ENCODE measurements around the gene IFNA8.
"Not testable (repeated sequence)": the region's sequence is repeated elsewhere in the genome, so short reads cannot be mapped to it uniquely, and the experiment has no call there.

Gene IFNA8

GRCh38 chr9:21429191-21429590, 20.3 kb downstream of the IFNA8 start:
- DNase-seq: no peak

DNA sequence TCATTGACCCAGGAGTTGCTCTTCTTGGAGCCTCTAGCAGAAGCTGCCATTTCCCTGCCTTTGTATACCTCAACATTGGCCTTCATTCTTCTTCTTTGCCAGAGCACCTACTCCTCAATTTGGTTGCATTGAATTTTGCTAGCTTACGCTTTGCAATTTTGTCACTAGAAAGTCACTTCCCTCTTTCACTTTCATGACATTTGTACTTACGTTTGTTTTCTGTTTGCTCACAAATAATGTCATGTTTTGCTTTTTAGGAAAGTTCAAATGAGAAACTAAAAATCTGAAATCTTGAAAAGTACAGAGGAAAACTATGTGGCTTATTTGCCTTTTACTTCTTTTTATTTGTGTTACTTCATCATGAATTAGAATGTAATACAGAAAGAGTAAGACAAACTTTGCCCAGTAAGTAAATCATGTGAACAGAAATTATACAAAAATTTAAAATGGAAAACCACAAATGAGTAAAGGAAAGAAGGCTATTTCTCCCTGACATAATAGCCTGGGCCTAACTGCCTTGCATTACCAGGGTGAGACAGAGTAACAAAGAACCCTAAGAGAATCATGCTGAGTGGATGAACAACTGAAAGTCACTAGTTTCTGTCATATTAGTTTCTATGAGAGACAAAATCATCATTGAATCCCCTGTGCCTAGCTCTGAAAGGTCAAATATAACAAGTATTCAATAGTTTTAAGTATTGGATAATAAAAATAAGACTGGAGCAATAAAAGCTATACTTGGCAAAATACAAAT, 23.9 kb downstream of the IFNA8 start:
- no peak for DNase-seq

DNA sequence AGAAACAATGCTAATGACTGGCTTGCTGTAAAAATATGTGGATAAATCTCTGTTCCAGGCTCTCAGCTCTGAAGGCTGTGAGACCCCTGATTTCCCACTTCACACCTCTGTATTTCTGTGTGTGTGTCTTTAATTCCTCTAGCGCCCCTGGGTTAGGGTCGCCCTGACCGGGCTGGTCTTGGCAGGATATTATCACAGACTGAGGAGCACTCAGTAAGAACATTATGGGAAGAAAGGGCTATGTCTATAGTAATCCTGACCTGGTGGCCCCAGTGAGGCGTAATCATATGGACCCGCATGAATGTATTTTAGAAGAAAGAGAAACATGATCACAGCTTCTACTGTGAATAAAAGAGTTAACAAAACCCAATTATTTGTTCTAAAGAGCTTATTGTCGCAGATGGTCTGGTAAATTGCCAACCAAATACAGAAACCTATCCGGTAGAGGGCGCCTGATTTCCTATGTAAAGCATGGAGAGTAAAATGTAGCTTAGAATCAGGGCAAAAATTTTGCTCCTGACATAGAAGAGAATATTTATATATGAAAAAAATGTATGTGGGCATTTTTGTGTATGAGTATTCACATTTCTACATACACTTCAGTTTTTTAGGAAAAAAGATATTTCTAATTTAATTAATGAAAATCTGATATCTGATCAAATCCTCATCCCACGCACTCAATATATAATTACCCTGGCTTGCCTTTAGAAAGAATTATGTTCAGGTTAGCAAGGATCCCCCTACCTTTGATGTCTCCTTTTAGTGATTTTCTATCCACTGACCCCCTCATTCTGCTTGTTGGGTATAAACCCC, 25.5 kb downstream of the IFNA8 start:
- no peak for DNase-seq

DNA sequence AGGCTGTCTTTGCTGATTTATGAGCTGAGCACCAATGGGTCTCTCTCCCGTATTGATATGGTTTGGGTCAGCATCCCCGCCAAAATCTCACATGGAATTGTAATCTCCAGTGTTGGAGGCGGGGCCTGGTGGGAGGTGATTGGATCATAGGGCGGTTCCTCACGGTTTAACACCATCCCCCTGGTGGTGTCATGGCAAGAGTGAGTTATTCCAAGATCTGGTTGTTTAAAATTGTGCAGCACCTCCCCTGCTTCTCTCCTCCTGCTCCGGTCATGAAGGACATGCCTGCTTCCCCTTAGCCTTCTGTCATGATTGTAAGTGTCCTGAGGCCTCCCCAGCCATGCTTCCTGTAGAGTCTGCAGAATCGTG, 26.1 kb downstream of the IFNA8 start:
- DNase-seq: not testable (repeated sequence)

- DNase-seq: no peak
Measured at GRCh38 chr9:21440139-21440538, 31.2 kb downstream of the IFNA8 start, which contains the start of gene IFNA1. Gene IFNA1 (plus strand): TSS chr9:21440439. CDS start chr9:21440508, 69 bp downstream.

- no peak for DNase-seq
Measured at GRCh38 chr9:21443849-21444625, 35.1 kb downstream of the IFNA8 start.

DNA sequence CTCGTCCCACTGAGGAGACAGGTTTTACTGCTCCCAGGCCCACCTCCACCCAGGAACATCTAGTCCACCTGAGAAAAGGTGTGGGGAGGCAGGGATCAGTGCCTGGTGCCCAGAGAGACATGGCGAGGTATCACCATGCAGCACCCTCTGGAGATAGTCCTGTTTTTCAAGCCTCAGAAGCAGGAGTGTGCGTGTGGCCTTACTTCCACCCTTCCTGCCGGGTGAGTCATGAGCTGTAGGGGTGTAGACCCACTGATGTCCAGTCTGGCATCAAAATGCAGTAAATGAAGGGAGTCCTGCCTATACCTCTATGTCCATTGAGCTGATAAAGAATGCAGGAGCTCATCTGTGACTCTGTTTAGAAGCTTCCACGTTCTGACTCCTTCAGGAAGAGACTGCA, 40.4 kb downstream of the IFNA8 start:
- DNase-seq: not testable (repeated sequence)

DNA sequence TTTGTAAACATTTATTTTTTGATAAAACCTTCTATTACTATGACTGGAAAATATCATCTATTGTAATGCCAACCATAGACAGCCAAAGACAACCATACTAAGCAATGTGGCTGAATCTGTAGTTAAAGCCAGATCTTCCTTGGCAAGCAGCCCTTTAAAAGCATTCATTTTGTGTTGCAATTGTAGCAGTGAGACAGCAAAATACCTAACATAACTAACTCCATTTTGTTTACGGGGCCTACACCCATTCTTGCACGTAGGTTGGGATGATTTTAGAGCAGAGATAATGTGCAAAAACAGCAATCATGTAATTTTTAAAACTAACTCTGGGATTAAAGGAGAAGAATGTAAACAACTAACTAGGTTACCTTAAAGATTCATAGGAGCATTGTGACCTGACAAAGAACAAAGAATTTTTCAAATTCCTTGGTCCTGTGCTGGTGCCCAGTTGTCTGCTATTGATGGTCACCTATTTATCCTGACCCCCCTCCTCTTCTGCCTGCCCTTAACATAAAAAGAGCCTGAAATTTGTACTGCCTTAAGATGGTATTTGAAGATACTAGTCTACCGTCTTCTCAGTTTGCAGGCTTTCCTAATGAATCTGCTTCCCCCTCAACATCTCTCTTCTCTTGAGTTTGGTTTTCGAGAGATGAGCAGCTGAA, 41.9 kb downstream of the IFNA8 start:
- no peak for DNase-seq

- DNase-seq: no peak
Measured at GRCh38 chr9:21452681-21453080, 43.8 kb downstream of the IFNA8 start.

GRCh38 chr9:21454149-21454548, 45.2 kb downstream of the IFNA8 start:
- no peak for DNase-seq

GRCh38 chr9:21455320-21455719, 46.4 kb downstream of the IFNA8 start:
- no peak for DNase-seq

All from right hindlimb (tissue), 1 donor.